Measurements from ENCODE around the gene POLR2F.

POLR2F gene

GRCh38 chr22:37986371-37986770, 32.9 kb downstream of the POLR2F start:
- Histone ChIP-seq H3K9me3 (ENCODE audit: control insufficient read depth, insufficient read depth, low read depth, low read length) (no peaks in the 10 kb centered on the region), H3K27ac (ENCODE audit: extremely low read depth, low read depth, low read length) (no peak overlapping the region), H3K4me1 (ENCODE audit: control insufficient read depth, insufficient read depth, low read length) (no peaks in the 10 kb centered on the region), H3K4me3 (ENCODE audit: low read depth, low read length) (no peak overlapping the region), H3K36me3 (ENCODE audit: control insufficient read depth in 2 of 2, insufficient read depth in 1 of 2, low read length in 2 of 2) (peaks cover 0 to 2% of the 10 kb centered on the region in 2 experiments; a peak in 1 of 3 replicates)
- ChIA-PET POLR2A (no interaction called here), CTCF (no interaction called here)
- no peak for TF ChIP-seq ZNF488 (tag by site-specific recombination; IDR thresholded peaks at IDR 0.05)
- no peak for TF ChIP-seq GLI4 (tag by site-specific recombination; IDR thresholded peaks at IDR 0.05)
- no peak for TF ChIP-seq ZNF416 (tag by site-specific recombination; IDR thresholded peaks at IDR 0.05)
- TF ChIP-seq GLIS1 (tag by site-specific recombination; IDR thresholded peaks at IDR 0.05) = no peak
- TF ChIP-seq MEIS1 (CRISPR knock-in tag; IDR thresholded peaks at IDR 0.05; ENCODE audit: borderline replicate concordance) = no peak
- TF ChIP-seq ZNF677 (tag by site-specific recombination; IDR thresholded peaks at IDR 0.05) = no peak
- no peak for TF ChIP-seq IKZF3 (tag by site-specific recombination; IDR thresholded peaks at IDR 0.05)
- TF ChIP-seq, protein P1, sequence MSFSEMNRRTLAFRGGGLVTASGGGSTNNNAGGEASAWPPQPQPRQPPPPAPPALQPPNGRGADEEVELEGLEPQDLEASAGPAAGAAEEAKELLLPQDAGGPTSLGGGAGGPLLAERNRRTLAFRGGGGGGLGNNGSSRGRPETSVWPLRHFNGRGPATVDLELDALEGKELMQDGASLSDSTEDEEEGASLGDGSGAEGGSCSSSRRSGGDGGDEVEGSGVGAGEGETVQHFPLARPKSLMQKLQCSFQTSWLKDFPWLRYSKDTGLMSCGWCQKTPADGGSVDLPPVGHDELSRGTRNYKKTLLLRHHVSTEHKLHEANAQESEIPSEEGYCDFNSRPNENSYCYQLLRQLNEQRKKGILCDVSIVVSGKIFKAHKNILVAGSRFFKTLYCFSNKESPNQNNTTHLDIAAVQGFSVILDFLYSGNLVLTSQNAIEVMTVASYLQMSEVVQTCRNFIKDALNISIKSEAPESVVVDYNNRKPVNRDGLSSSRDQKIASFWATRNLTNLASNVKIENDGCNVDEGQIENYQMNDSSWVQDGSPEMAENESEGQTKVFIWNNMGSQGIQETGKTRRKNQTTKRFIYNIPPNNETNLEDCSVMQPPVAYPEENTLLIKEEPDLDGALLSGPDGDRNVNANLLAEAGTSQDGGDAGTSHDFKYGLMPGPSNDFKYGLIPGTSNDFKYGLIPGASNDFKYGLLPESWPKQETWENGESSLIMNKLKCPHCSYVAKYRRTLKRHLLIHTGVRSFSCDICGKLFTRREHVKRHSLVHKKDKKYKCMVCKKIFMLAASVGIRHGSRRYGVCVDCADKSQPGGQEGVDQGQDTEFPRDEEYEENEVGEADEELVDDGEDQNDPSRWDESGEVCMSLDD (tag by site-specific recombination; IDR thresholded peaks at IDR 0.05) = no peak
- TF ChIP-seq, protein P2, sequence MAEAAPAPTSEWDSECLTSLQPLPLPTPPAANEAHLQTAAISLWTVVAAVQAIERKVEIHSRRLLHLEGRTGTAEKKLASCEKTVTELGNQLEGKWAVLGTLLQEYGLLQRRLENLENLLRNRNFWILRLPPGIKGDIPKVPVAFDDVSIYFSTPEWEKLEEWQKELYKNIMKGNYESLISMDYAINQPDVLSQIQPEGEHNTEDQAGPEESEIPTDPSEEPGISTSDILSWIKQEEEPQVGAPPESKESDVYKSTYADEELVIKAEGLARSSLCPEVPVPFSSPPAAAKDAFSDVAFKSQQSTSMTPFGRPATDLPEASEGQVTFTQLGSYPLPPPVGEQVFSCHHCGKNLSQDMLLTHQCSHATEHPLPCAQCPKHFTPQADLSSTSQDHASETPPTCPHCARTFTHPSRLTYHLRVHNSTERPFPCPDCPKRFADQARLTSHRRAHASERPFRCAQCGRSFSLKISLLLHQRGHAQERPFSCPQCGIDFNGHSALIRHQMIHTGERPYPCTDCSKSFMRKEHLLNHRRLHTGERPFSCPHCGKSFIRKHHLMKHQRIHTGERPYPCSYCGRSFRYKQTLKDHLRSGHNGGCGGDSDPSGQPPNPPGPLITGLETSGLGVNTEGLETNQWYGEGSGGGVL (tag by site-specific recombination; IDR thresholded peaks at IDR 0.05) = no peak
- TF ChIP-seq ZNF645 (tag by site-specific recombination; IDR thresholded peaks at IDR 0.05) = no peak
- no peak for TF ChIP-seq ZNF747 (tag by site-specific recombination; IDR thresholded peaks at IDR 0.05)
- TF ChIP-seq SALL2 (tag by site-specific recombination; IDR thresholded peaks at IDR 0.05; ENCODE audit: borderline replicate concordance) = no peak

DNA sequence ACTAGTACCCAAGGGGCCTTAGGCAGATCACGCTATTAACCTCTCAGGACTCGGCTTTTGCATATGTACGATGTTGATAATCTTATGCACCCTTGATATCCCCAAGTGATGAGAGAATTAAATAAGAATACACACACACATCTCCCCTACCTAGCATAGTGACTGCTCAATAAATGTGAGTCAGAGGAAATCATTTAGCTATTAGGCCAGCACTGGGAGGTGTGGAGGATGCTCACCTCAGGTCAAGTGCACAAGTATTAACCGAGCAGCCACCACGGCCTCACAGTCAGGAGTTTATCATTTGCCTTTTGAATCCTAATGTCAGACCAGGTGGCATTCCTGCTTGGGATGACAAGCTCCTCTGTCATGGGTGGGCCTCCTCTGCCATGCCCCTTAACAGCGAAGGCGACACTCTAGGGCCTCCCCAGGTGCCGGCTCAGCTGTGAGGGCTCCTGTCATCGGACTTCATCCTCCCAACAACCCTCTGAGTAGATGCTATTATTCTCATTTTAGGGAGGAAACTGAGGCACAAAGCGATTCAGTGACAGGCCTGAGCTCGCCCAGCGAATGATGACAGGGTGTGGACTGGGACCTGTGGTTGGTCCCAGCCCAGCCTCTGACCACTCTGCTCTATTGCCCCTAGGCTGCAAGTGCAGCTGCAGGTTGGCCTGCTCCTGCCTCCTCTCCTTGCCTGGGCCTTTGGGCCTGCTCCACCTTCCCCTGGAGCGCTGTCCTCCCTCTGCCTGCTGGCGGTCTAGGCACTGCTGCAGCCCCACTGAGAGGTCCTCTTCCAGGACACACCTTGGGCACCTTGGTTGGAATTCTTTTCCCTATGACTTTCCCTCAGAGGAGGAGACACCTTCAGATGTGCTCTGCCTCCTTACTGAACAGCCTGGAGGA, 35.9 kb downstream of the POLR2F start:
- no peaks in the 10 kb centered on the region for H3K9me3 ChIP-seq (ENCODE audit: control insufficient read depth, insufficient read depth, low read depth, low read length)
- H3K27ac ChIP-seq (ENCODE audit: extremely low read depth, low read depth, low read length) = no peak overlapping the region
- H3K36me3 ChIP-seq (ENCODE audit: control insufficient read depth in 2 of 2, insufficient read depth in 1 of 2, low read length in 2 of 2) = peaks cover 0 to 2% of the 10 kb centered on the region in 2 experiments; a peak in 1 of 3 replicates
- no peaks in the 10 kb centered on the region for H3K4me1 ChIP-seq (ENCODE audit: control insufficient read depth, insufficient read depth, low read length)
- ChIA-PET POLR2A (interaction anchor here (1.2 kb wide), 1 partner anchor 36 kb away, joined by 3 read pairs; the partner anchor contains the start of genes C22orf23 and POLR2F), CTCF (interaction anchor here (0.7 to 1.2 kb wide), 3 partner anchors 11 to 23 kb away, joined by 3 to 4 read pairs (median 3); no protein-coding TSS in a partner anchor)
- no peak overlapping the region for H3K4me3 ChIP-seq (ENCODE audit: low read depth, low read length)
- TF ChIP-seq ZNF610 (tag by site-specific recombination; IDR thresholded peaks at IDR 0.05; ENCODE audit: borderline replicate concordance) (no peak), ZNF76 (tag by site-specific recombination; IDR thresholded peaks at IDR 0.05; ENCODE audit: borderline replicate concordance, low read depth) (no peak), ZFP3 (tag by site-specific recombination; IDR thresholded peaks at IDR 0.05; ENCODE audit: low read depth) (no peak), ZNF585B (tag by site-specific recombination; IDR thresholded peaks at IDR 0.05) (no peak), WT1 (tag by site-specific recombination; IDR thresholded peaks at IDR 0.05) (no peak), ZNF701 (tag by site-specific recombination; IDR thresholded peaks at IDR 0.05) (no peak), ZNF423 (tag by site-specific recombination; IDR thresholded peaks at IDR 0.05) (no peak), ZNF548 (tag by site-specific recombination; IDR thresholded peaks at IDR 0.05) (no peak), ZNF645 (tag by site-specific recombination; IDR thresholded peaks at IDR 0.05) (no peak)
